HepG2 (cell line): ENCODE results near the gene SNRPD1. TPM values are rescaled to one million over a fixed set of nuclear protein-coding genes. Genes with fewer than 3 reads are reported as not detected.
A peak's percentile ranks its signal among the peaks of the same experiment; 100 is the strongest.

Experiments
- BRCA1 ChIP-seq: sonication (generic); formaldehyde crosslinking; IDR thresholded peaks from 2 replicates; pipeline ENCODE4 v1.4.0; 2020; ENCODE audit warnings: missing genetic modification reagents
- FOXC1 ChIP-seq: sonication (generic); formaldehyde crosslinking; IDR thresholded peaks from 2 replicates; pipeline ENCODE4 v1.8.0; 2022; ENCODE audit warnings: mild to moderate bottlenecking, missing genetic modification reagents, borderline replicate concordance
- GATA4 ChIP-seq: sonication (generic); IDR thresholded peaks from 2 replicates; pipeline ENCODE4 v1.6.1; 2016; ENCODE audit warnings: antibody characterized with exemption, low read depth, borderline replicate concordance
- HOXD1 ChIP-seq: sonication (generic); formaldehyde crosslinking; IDR thresholded peaks from 2 replicates; pipeline ENCODE4 v1.5.0; 2020; ENCODE audit warnings: missing genetic modification reagents
- IRF1 ChIP-seq: sonication (generic); formaldehyde crosslinking; IDR thresholded peaks from 2 replicates; pipeline ENCODE4 v1.4.0; 2020; ENCODE audit warnings: low read depth, mild to moderate bottlenecking, missing genetic modification reagents
- IRX3 ChIP-seq: sonication (generic); formaldehyde crosslinking; IDR thresholded peaks from 2 replicates; pipeline ENCODE4 v1.8.1; 2023; ENCODE audit warnings: mild to moderate bottlenecking, low read depth, missing genetic modification reagents, borderline replicate concordance
- KLF11 ChIP-seq: IDR thresholded peaks from 2 replicates; pipeline ENCODE4 v1.6.1; 2016; ENCODE audit warnings: missing compliant biosample characterization
- RARA ChIP-seq: IDR thresholded peaks from 2 replicates; pipeline ENCODE4 v1.6.1; 2016; ENCODE audit warnings: missing genetic modification reagents, missing compliant biosample characterization
- RFX1 ChIP-seq: fragments of 450-650 bp; IDR thresholded peaks from 2 replicates; pipeline ENCODE4 v1.6.1; 2017
- STAT5B ChIP-seq: sonication (generic); formaldehyde crosslinking; IDR thresholded peaks from 2 replicates; pipeline ENCODE4 v1.4.0; 2020; ENCODE audit warnings: missing genetic modification reagents
- ZEB1 ChIP-seq: IDR thresholded peaks from 2 replicates; pipeline ENCODE4 v1.6.1; 2012; ENCODE audit warnings: mild to moderate bottlenecking, low read depth, inconsistent platforms; ENCODE audit not compliant: insufficient replicate concordance
- ZFX ChIP-seq: sonication (generic); formaldehyde crosslinking; IDR thresholded peaks from 2 replicates; pipeline ENCODE4 v1.4.0; 2020; ENCODE audit warnings: mild to moderate bottlenecking, low read depth, missing genetic modification reagents, moderate library complexity
- ZMYM3 ChIP-seq: sonication (generic); formaldehyde crosslinking; IDR thresholded peaks from 2 replicates; pipeline ENCODE4 v1.5.1; 2020; ENCODE audit warnings: mild to moderate bottlenecking, missing genetic modification reagents
- ZNF136 ChIP-seq: sonication (generic); formaldehyde crosslinking; IDR thresholded peaks from 2 replicates; pipeline ENCODE4 v1.8.1; 2022; ENCODE audit warnings: low read depth, mild to moderate bottlenecking, moderate library complexity, missing genetic modification reagents
- ZNF3 ChIP-seq: IDR thresholded peaks from 2 replicates; pipeline ENCODE4 v1.7.0; 2017; ENCODE audit warnings: inconsistent platforms
- ZNF318 ChIP-seq: sonication (generic); formaldehyde crosslinking; IDR thresholded peaks from 2 replicates; pipeline ENCODE4 v1.4.0; 2020; ENCODE audit warnings: mild to moderate bottlenecking, missing genetic modification reagents
- ZNF510 ChIP-seq: sonication (generic); formaldehyde crosslinking; IDR thresholded peaks from 2 replicates; pipeline ENCODE4 v1.4.0; 2020; ENCODE audit warnings: low read depth, mild to moderate bottlenecking, missing genetic modification reagents
- ZNF615 ChIP-seq: sonication (generic); formaldehyde crosslinking; IDR thresholded peaks from 2 replicates; pipeline ENCODE4 v1.5.0; 2020; ENCODE audit warnings: mild to moderate bottlenecking, missing genetic modification reagents, borderline replicate concordance
- ZNF775 ChIP-seq: sonication (generic); formaldehyde crosslinking; IDR thresholded peaks from 2 replicates; pipeline ENCODE4 v1.4.0; 2020; ENCODE audit warnings: missing genetic modification reagents, mild to moderate bottlenecking, moderate library complexity, borderline replicate concordance
- ZNF839 ChIP-seq: sonication (generic); formaldehyde crosslinking; IDR thresholded peaks from 2 replicates; pipeline ENCODE4 v1.4.0; 2020; ENCODE audit warnings: missing genetic modification reagents, mild to moderate bottlenecking, borderline replicate concordance
- ZNF841 ChIP-seq: sonication (generic); formaldehyde crosslinking; IDR thresholded peaks from 2 replicates; pipeline ENCODE4 v1.8.1; 2023; ENCODE audit warnings: missing genetic modification reagents, borderline replicate concordance
- polyA plus RNA-seq, 8 experiments: library from polyadenylated mRNA; depleted of rRNA in 3 of 8; stranded (reverse) in 7 of 8; unstranded in 1 of 8; fragments of >200 nt; fragmentation: Illumina TruSeq in 4 of 8; extraction: Trizol in 4 of 8; gene quantifications; 2 replicates each; pipeline versions ENCODE4 v1.2.1 to v1.2.3, GENCODE V29; 2011 to 2016; ENCODE audit warnings: low read depth in 4 of 8, missing spikeins in 1 of 8, mixed read lengths in 1 of 8; ENCODE audit not compliant: insufficient read depth in 1 of 8
- total RNA-seq, 5 experiments: library from RNA; depleted of rRNA; stranded (reverse); fragments of >200 nt; fragmentation: Illumina TruSeq; extraction: Trizol; gene quantifications; 2 replicates each; pipeline ENCODE4 v1.2.3, GENCODE V29; 2016; ENCODE audit warnings: low read depth in 1 of 5

SNRPD1 gene
- total and polyA plus RNA-seq, 2 of the 13 experiments (the other 11 are each of a cell fraction or from before 2014, with no cell fraction given): 22.7 to 275 TPM

- TF ChIP-seq IRX3 (no peak; the same call in 1 of the 2 replicates), BRCA1 (CRISPR knock-in tag) (peak; percentile 98), STAT5B (CRISPR knock-in tag) (peak; percentile 48; the same call in 1 of the 2 replicates), ZEB1 (peak; percentile 48), ZNF510 (CRISPR knock-in tag) (peak; percentile 85; the same call in 1 of the 2 replicates), ZMYM3 (peak; percentile 85), FOXC1 (peak; percentile 91; the same call in 1 of the 2 replicates), ZNF136 (peak; percentile 93; the same call in 1 of the 2 replicates), IRF1 (0 out of 2 replicates have a peak, but pooled peaks have one; percentile 33), ZNF318 (CRISPR knock-in tag) (peak; percentile 85), ZNF841 (no peak), ZNF615 (CRISPR knock-in tag) (peak; percentile 98), ZNF3 (CRISPR knock-in tag) (no peak), ZFX (CRISPR knock-in tag) (peak; percentile 98), GATA4 (0 out of 2 replicates have a peak, but pooled peaks have one; percentile 13), ZNF839 (CRISPR knock-in tag) (peak; percentile 34; the same call in 1 of the 2 replicates), KLF11 (peak; percentile 96), RFX1 (no peak), ZNF775 (CRISPR knock-in tag) (0 out of 2 replicates have a peak, but pooled peaks have one; percentile 67), RARA (CRISPR knock-in tag) (peak; percentile 66), HOXD1 (CRISPR knock-in tag) (peak; percentile 88; the same call in 1 of the 2 replicates)
These were observed at the start of gene SNRPD1 (continued) for GRCh38 chr18:21612125-21613039.
